Heart right ventricle (tissue), 16 donors: Measurements from ENCODE around the gene GALNT12. TPM values are rescaled to one million over a fixed set of nuclear protein-coding genes. Genes with fewer than 3 reads are reported as not detected.

Experiments used
- ATAC-seq, 8 donors: fragments of 200-7000 bp; cut with Tn5 transposase; one replicate each; pipeline ENCODE4 v1.9.1; 2020; ENCODE audit warnings: mild to moderate bottlenecking in 8 of 8, moderate library complexity in 8 of 8, moderate number of reproducible peaks in 1 of 8
- DNase-seq, 2 donors: peaks; one replicate each; pipeline ENCODE4 v3.0.0-alpha.2; 2020
- H3K27ac ChIP-seq, 10 donors: fragments of 200-600 bp; sonication (generic) in 2 of 10; one replicate each; pipeline versions ENCODE4 v1.5.0 to v1.8.0; 2020 to 2022; ENCODE audit warnings: mild to moderate bottlenecking in 3 of 10
- H3K27me3 ChIP-seq, 7 donors: fragments of 200-600 bp; one replicate each; pipeline ENCODE4 v1.8.0; 2021 to 2022; ENCODE audit warnings: mild to moderate bottlenecking in 2 of 7
- H3K36me3 ChIP-seq, 9 donors: fragments of 200-600 bp; sonication (generic) in 1 of 9; one replicate each; pipeline versions ENCODE4 v1.5.0 to v1.8.0; 2020 to 2022; ENCODE audit warnings: mild to moderate bottlenecking in 2 of 9
- H3K4me1 ChIP-seq, 9 donors: fragments of 200-600 bp; sonication (generic) in 1 of 9; one replicate each; pipeline versions ENCODE4 v1.5.0 to v1.8.0; 2020 to 2022; ENCODE audit warnings: mild to moderate bottlenecking in 4 of 9
- H3K4me3 ChIP-seq, 10 donors: fragments of 200-600 bp; sonication (generic) in 2 of 10; one replicate each; pipeline versions ENCODE4 v1.5.0 to v1.8.0; 2020 to 2022; ENCODE audit warnings: mild to moderate bottlenecking in 7 of 10, moderate library complexity in 2 of 10
- H3K9me3 ChIP-seq, 11 donors: fragments of 200-600 bp in 10 of 11; sonication (generic) in 2 of 11; one replicate each; pipeline versions ENCODE4 v1.5.0 to v1.8.0; 2013 to 2022; ENCODE audit warnings: mild to moderate bottlenecking in 2 of 11, control low read depth in 1 of 11, moderate library complexity in 1 of 11
- WGBS, 2 donors: extraction: QIAGEN DNeasy Blood & Tissue Kit; methylation state at CpG; one replicate each; pipeline ENCODE4 v1.1.7; 2013; ENCODE audit warnings: inconsistent platforms in 1 of 2; 5-methylcytosine and 5-hydroxymethylcytosine counted together
- intact Hi-C, 10 donors: fragments of 100-400 bp; cut with DNase I; formaldehyde crosslinking; loops; one replicate each; pipeline versions ENCODE4 v1.11.1 to v1.14.2; 2022
- polyA plus RNA-seq, 2 donors: library from polyadenylated mRNA; stranded (reverse); fragments of 200-250 nt; gene quantifications; one replicate each; pipeline ENCODE4 v1.2.3, GENCODE V29; 2013
- total RNA-seq, 10 donors: library from RNA; stranded (reverse); fragmentation: NEBNext Ultra II Directional in 3 of 10; extraction: Animal tissue kit (Norgen Biotek cat#: 25700) in 3 of 10; gene quantifications; one replicate each; pipeline versions ENCODE4 v1.2.1 to v1.2.4, GENCODE V29; 2021 to 2023
- TF ChIP-seq, protein P1 (sequence below), 9 donors: fragments of 200-600 bp; sonication (generic) in 2 of 9; IDR thresholded peaks; one replicate each; pipeline versions ENCODE4 v1.5.0 to v1.8.0; 2021 to 2022; ENCODE audit warnings: antibody characterized with exemption in 9 of 9, mild to moderate bottlenecking in 5 of 9, moderate library complexity in 1 of 9
- donor health status: Arrhythmogenic right ventricular cardiomyopathy.
- donor health status: ischemic (EF 13 %, LVEDD 7.1; RV severe dilation, severe dysfunction).
- donor health status: healthy with polysubstance abuse.
- donor health status: DM: no; HTN: yes; CAD: no.
- donor health status: DM: no; HTN: no; CAD: no.
- donor health status: ischemic (EF 25% LVEDD 6.9; RV normal size, moderate dysfunction).
- donor health status: ischemic (EF 25% LVEDD 5.7; RV mildly dilated, moderate dysfunction).
- donor health status: healthy.
- donor health status: DM: yes; HTN: yes; CAD: no.
- donor health status: Ischemic cardiomyopathy.
- donor health status: ischemic (EF 35%, LVEDD 5.7; RV mildly dilated, moderate dysfunction).
- donor health status: nonischemic (EF 11% LVEDD 7.7; RV severe dilation, severe dysfunction).
- donor health status: DM: yes; HTN: yes; CAD: no.
- donor health status: PGD.
- donor health status: ischemic (EF 29% LVEDD 5.4; RV normal size, mild dysfunction).
- donor health status: nonischemic (EF 23%, LVEDD 6.1; RV moderate dilation, normal function).

The GALNT12 gene
- total and polyA plus RNA-seq, 12 donors: 0.25 to 1.3 (median 0.53) TPM

DNA sequence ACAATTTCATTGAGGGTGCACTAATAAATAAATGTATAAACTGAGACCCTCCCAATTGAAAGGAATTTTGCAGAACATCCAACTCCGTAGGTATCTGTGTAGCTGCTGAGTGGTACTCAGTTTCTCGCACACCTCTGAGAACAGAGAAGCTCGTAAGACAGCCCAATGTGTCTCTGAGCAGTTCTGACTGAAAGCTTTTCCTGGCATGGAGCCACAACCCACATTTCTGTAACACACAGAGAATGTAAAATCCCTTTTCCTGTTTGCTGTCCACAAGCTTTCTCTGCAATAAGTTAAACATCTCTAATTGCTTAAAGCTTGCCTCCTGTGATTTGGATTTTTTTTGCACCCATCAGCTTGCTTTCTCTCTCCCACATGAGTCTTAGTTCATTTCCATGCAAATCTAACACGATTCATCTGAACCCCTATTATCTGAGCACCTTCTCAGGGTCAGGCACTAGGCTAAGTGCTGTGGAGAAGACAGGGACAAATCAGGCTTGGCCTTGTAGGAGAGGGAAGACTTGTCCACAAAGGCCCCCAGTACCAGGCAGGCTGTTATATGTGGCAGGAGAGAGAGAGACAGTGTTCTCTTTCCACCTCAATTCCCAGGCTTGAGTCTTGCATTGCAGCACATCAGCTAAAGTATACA, 92.1 kb downstream of the GALNT12 start:
- ATAC-seq: no peak
- H3K27ac ChIP-seq: no peak overlapping the region
- TF ChIP-seq, protein P1, sequence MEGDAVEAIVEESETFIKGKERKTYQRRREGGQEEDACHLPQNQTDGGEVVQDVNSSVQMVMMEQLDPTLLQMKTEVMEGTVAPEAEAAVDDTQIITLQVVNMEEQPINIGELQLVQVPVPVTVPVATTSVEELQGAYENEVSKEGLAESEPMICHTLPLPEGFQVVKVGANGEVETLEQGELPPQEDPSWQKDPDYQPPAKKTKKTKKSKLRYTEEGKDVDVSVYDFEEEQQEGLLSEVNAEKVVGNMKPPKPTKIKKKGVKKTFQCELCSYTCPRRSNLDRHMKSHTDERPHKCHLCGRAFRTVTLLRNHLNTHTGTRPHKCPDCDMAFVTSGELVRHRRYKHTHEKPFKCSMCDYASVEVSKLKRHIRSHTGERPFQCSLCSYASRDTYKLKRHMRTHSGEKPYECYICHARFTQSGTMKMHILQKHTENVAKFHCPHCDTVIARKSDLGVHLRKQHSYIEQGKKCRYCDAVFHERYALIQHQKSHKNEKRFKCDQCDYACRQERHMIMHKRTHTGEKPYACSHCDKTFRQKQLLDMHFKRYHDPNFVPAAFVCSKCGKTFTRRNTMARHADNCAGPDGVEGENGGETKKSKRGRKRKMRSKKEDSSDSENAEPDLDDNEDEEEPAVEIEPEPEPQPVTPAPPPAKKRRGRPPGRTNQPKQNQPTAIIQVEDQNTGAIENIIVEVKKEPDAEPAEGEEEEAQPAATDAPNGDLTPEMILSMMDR (IDR thresholded peaks at IDR 0.05): no peak
- H3K4me3 ChIP-seq: no peak overlapping the region
- no peaks in the 10 kb centered on the region for H3K36me3 ChIP-seq
- intact Hi-C loops: no loop called here
- peaks cover 0 to 22% (median 0%) of the 10 kb centered on the region in 11 donors for H3K9me3 ChIP-seq
- H3K4me1 ChIP-seq: peaks cover 0 to 44% (median 25%) of the 10 kb centered on the region in 9 donors
- 55 to 67% methylated on average over 4 of the region's 4 CpGs for WGBS, 2 donors
- H3K27me3 ChIP-seq: no peaks in the 10 kb centered on the region
- DNase-seq: no peak

Other genes starting within 250 kb of the GALNT12 start
- gene GABBR2, start 98.7 kb upstream of the GALNT12 start, total RNA-seq: 1 to 10 TPM in 1 of 10 donors, under 1 TPM in 9; 0.03 to 1.3 (median 0.54) TPM
- gene GABBR2, start 98.7 kb upstream of the GALNT12 start, polyA plus RNA-seq: under 1 TPM; under 0.01 to 0.37 TPM
- gene ANKS6, start 11.1 kb upstream of the GALNT12 start, total RNA-seq: 1 to 10 TPM; 3.1 to 5.4 (median 4.1) TPM
- gene ANKS6, start 11.1 kb upstream of the GALNT12 start, polyA plus RNA-seq: 1 to 10 TPM; 6.9 to 8.0 TPM
- 10 to 100 TPM; 31.0 to 64.8 (median 52.9) TPM for gene COL15A1, start 136.2 kb downstream of the GALNT12 start, total RNA-seq
- gene COL15A1, start 136.2 kb downstream of the GALNT12 start, polyA plus RNA-seq: 10 to 100 TPM; 25.6 to 27.0 TPM